ENCODE data around the gene OSBPL3. TPM values are rescaled to one million over a fixed set of nuclear protein-coding genes. Genes with fewer than 3 reads are reported as not detected.

Gene OSBPL3
- polyA plus RNA-seq, 3 donors: 2.6 to 9.2 (median 3.7) TPM

- no peak overlapping the region for H2AFZ ChIP-seq (ENCODE audit: insufficient read depth, low read depth, low read length, poor library complexity, severe bottlenecking)
- WGBS (ENCODE audit: insufficient coverage): 100% methylated on average over 1 of the region's 3 CpGs
- H3K27ac ChIP-seq (ENCODE audit: low read depth in 1 of 2, low read length in 2 of 2): no peak overlapping the region
- peaks cover 0 to 5% (median 1%) of the 10 kb centered on the region in 3 donors for H3K27me3 Mint-ChIP-seq (ENCODE audit: low read depth in 3 of 3)
- no peak for DNase-seq
- peaks cover 0 to 4% of the 10 kb centered on the region in 2 donors for H3K9me3 ChIP-seq (replicated peaks in 1 of 2; ENCODE audit: control insufficient read depth in 1 of 2, insufficient read depth in 1 of 2, low read length in 2 of 2)
- no peak overlapping the region for H3K27ac Mint-ChIP-seq
- no peaks in the 10 kb centered on the region for H3K4me1 ChIP-seq (ENCODE audit: control insufficient read depth in 1 of 2, insufficient read depth in 2 of 2, low read length in 2 of 2)
- H3K4me1 Mint-ChIP-seq: no peaks in the 10 kb centered on the region
- H3K27me3 ChIP-seq (ENCODE audit: control insufficient read depth in 2 of 2, insufficient read depth in 2 of 2, low read length in 2 of 2): no peaks in the 10 kb centered on the region
- no peak overlapping the region for H3K4me3 ChIP-seq (replicated peaks in 1 of 3; ENCODE audit: low read depth in 2 of 3, low read length in 3 of 3)
- TF ChIP-seq CTCF (IDR thresholded peaks at IDR 0.05): no peak
- intact Hi-C loops (cut with micrococcal nuclease): no loop called here
- H3K79me2 ChIP-seq (ENCODE audit: insufficient read depth, low read length): no peaks in the 10 kb centered on the region
- no peaks in the 10 kb centered on the region for H4K20me1 ChIP-seq (ENCODE audit: insufficient read depth, low read length)
- no peak overlapping the region for H3K9ac ChIP-seq (ENCODE audit: insufficient read depth, low read length, poor library complexity, severe bottlenecking)
- no peak overlapping the region for H3K4me2 ChIP-seq (replicated peaks; ENCODE audit: extremely low read depth, low read length, poor library complexity, severe bottlenecking)
- peaks cover 3 to 14% (median 6%) of the 10 kb centered on the region in 7 donors for H3K9me3 Mint-ChIP-seq
- no peak overlapping the region for H3K4me3 Mint-ChIP-seq
- no peaks in the 10 kb centered on the region for H3K36me3 ChIP-seq (replicated peaks in 1 of 2; ENCODE audit: control insufficient read depth in 1 of 2, insufficient read depth in 2 of 2, low read length in 2 of 2)
- H3K36me3 Mint-ChIP-seq: no peaks in the 10 kb centered on the region
These were observed 25.7 kb upstream of the OSBPL3 start for GRCh38 chr7:25005658-25006057.

GRCh38 chr7:25002786-25003185, 22.8 kb upstream of the OSBPL3 start:
- intact Hi-C loops (cut with micrococcal nuclease): no loop called here
- Histone ChIP-seq H3K9ac (ENCODE audit: insufficient read depth, low read length, poor library complexity, severe bottlenecking) (no peak overlapping the region), H3K27ac (ENCODE audit: low read depth in 1 of 2, low read length in 2 of 2) (no peak overlapping the region), H3K36me3 (replicated peaks in 1 of 2; ENCODE audit: control insufficient read depth in 1 of 2, insufficient read depth in 2 of 2, low read length in 2 of 2) (no peaks in the 10 kb centered on the region), H3K9me3 (replicated peaks in 1 of 2; ENCODE audit: control insufficient read depth in 1 of 2, insufficient read depth in 1 of 2, low read length in 2 of 2) (no peaks in the 10 kb centered on the region), H3K27me3 (ENCODE audit: control insufficient read depth in 2 of 2, insufficient read depth in 2 of 2, low read length in 2 of 2) (no peaks in the 10 kb centered on the region), H3K79me2 (ENCODE audit: insufficient read depth, low read length) (no peaks in the 10 kb centered on the region), H2AFZ (ENCODE audit: insufficient read depth, low read depth, low read length, poor library complexity, severe bottlenecking) (no peak overlapping the region), H3K4me3 (replicated peaks in 1 of 3; ENCODE audit: low read depth in 2 of 3, low read length in 3 of 3) (no peak overlapping the region), H3K4me2 (replicated peaks; ENCODE audit: extremely low read depth, low read length, poor library complexity, severe bottlenecking) (no peak overlapping the region), H3K4me1 (ENCODE audit: control insufficient read depth in 1 of 2, insufficient read depth in 2 of 2, low read length in 2 of 2) (no peaks in the 10 kb centered on the region), H4K20me1 (ENCODE audit: insufficient read depth, low read length) (no peaks in the 10 kb centered on the region)
- peaks cover 0 to 3% (median 1%) of the 10 kb centered on the region in 3 donors for H3K27me3 Mint-ChIP-seq (ENCODE audit: low read depth in 3 of 3)
- WGBS (ENCODE audit: insufficient coverage): no CpG with 5 or more reads among the region's 1 CpG
- H3K9me3 Mint-ChIP-seq: peaks cover 6 to 20% (median 13%) of the 10 kb centered on the region in 7 donors
- DNase-seq: no peak
- TF ChIP-seq CTCF (IDR thresholded peaks at IDR 0.05): no peak
- H3K36me3 Mint-ChIP-seq: no peaks in the 10 kb centered on the region
- no peak overlapping the region for H3K4me3 Mint-ChIP-seq
- H3K4me1 Mint-ChIP-seq: no peaks in the 10 kb centered on the region
- no peak overlapping the region for H3K27ac Mint-ChIP-seq
